HG02870 (cell line): ENCODE data around the gene WNT8A.
"Not testable (repeated sequence)": the region's sequence is repeated elsewhere in the genome, so short reads cannot be mapped to it uniquely, and the experiment has no call there.

Experiments used
- ATAC-seq: cut with Tn5 transposase; IDR thresholded peaks from one replicate; pipeline ENCODE4 v1.9.1; 2021; ENCODE audit warnings: mild to moderate bottlenecking, moderate library complexity; ENCODE audit not compliant: unreplicated experiment

Gene WNT8A, protein sequence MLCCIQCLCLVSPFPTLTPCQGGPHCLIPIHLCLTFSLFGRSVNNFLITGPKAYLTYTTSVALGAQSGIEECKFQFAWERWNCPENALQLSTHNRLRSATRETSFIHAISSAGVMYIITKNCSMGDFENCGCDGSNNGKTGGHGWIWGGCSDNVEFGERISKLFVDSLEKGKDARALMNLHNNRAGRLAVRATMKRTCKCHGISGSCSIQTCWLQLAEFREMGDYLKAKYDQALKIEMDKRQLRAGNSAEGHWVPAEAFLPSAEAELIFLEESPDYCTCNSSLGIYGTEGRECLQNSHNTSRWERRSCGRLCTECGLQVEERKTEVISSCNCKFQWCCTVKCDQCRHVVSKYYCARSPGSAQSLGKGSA

DNA sequence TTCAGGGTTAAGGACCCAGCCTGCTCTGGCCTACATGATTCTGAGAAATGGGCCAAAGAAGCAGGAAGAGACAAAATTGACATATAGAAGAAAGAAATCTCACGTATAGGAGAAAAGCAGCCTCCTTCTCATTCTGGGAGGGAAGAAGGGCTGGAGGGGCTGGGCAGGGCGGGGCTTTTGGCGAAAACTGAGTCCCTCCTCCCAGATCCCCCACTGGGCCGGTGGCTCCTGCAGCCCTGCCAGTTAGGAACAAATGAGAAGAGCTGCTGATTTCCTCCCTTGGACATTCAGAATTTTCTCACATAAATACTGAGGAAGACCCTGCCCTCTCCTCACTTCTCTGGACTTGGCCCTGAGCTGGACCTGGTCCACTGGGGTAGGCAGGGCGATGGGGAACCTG lies at the start of gene WNT8A:
Gene WNT8A (plus strand): TSS at position 332 of the 400 bp plus-strand sequence. CDS start 95 bp downstream, outside the sequence.
- ATAC-seq = no peak

DNA sequence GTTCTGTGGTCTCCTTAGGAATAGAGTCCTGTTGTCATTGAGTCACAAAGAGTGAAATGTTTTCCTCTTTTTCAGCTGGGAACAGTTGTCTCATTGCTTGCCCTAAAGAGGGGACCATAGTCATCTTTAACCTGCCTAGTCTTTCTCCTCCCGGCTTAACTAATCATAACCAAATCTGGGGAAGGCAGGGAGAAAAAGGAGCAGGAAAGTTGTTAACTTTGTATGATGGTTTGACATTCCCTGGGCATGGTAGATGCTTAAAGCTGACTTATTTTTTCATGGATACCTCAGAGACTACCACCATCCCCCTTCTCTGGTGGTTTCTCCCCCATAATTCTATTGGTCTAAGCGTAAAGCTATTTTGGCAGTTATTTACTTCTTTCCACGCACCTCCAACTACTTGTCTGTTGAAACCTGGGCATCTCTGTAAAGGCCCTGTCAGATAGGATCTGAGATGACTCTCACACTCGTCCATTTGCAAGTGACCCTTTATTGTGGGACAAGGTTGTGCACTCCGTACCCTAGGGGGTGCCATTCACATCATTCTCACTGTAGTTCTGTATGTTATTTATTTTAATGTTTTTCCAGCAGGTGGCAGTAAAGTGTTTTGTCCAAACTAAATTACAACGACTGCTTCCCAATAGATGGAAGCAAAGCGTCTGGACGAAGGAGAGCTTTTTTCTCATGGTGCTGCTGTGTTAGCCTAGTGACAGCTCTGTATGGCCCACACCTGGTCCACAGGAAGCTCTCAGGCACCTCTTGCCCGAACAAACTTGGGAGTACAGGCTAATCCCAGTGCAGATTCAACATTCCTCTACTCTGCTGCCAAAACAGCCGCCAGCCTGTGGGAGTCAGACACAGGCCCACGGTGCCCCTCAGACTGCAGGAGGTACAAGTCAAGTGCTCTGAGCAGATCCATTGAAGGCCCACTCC lies 48.0 kb upstream of the WNT8A start:
- peak; percentile 34 for ATAC-seq

DNA sequence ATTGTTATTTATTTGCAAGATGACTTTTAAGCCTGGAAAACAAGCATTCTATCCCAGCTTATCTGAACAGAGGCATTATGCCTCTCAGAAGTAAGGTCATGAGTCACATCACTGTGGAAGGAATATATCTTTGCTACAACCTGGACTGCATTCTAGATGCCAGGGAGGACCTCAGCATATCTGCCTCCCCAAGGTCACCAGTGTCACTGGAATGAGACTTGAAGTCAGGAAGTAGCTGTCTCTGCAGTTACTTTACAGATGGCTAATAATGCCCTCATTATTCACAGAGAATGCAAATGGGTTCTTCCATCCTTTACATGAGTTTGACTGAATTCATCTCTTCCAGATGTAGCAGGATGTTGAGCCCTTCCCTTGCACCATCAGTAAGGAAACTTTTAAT lies 46.6 kb upstream of the WNT8A start:
- no peak for ATAC-seq

DNA sequence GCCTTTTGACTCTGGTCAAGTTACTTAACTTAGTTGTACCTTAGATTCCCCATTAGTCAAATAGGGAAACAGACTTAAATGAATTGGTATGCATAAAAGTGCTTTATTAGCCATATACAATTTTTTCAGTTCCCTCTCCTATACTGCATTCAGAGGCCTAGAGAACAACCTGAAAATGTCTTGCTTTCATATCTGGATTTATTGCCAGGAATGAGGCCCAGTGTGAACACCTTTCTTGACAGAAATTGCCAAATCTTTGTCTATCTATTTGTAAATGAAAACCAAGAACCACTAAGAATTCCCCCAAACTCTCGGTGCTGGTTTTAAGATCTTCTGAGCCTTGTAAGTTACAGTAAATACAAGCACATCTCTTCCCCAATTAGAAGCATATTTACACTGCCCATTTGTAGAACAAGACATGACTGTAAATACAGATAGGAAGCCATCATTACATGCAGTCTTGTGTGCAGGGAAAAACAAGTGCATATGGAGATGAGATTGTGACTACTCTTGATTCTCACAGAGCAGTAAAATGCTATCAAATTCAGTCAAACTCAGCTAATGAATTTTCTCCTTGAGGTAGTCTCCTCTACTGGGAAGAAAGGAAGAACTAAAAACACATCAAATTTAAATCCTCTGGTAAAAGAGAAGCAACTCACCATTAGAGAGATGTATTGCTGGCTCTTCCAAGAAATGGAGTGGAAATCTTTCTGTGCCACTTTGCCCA lies 45.8 kb upstream of the WNT8A start:
- ATAC-seq = peak; percentile 37

DNA sequence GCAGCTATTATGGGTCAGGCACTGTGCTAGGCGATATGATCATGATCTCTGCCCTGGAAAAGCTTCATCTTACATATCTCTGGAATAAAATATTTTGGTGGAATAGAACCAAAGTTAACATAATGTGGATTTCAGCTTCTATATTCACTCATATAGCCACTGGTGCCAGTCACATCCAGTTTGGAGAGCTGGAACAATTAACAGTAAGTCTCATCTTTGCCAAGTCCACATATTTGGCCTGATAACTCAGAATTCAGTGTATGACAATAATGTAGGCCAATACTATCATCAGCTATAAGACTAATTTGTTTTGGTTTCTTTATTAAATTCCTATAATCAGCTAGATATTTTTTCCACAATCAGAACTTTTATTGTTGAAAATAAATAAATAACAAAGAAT lies 45.0 kb upstream of the WNT8A start:
- ATAC-seq = no peak

DNA sequence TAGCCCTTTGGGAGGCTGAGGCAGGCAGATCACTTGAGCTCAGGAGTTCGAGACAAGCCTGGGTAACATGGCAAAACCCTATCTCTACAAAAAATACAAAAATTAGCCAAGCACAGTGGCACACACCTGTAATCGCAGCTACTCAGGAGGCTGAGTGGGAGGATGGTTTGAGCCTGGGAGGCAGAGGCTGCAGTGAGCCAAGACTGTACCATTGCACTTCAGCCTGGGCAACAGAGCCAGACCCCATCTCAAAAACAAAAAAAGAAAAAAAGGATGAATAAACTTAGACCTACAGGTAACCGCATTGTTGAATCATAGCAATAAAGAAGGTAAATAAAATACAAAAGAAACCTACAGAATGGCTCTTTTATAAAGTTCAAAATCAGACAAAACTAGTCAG lies 38.5 kb upstream of the WNT8A start:
- not testable (repeated sequence) for ATAC-seq

DNA sequence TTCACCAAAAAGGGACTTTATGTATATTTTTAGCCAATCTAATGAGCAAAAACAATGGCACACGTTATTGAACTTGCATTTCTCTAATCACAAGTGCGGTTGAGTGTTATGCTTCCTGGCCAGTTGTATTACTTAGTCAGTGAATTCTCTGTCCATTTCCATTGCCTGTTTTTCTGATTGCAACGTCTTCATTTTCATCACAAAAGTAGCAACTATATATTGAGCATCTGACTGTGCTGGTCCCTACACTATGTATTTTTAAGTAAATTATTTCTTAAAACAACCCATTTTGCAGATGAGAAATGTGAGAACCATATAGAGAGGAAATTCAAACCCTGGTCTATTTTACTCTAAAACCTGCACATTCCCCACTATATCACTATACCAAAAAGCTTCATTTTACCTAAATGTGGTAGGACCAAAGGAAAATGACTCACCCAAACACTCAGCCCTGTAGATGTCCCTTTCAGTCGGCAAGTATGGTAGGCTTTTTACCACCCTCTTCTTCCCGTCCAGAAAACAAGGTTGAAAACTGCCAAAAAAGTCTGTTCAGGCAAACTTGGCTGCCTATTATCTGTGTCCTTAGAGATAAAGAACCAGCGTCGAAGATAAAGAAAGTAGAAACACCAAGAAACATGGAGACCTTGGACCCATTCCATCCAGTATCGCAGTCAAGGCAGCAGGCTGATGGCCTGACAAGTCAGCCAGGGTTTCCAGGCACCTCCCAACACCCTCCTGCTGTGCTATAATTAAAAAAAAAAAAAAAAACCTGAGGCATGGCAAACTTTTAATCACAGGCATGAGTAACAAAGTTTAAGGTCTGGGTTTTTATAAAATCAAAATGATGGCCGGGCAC lies 32.2 kb upstream of the WNT8A start:
- no peak for ATAC-seq

DNA sequence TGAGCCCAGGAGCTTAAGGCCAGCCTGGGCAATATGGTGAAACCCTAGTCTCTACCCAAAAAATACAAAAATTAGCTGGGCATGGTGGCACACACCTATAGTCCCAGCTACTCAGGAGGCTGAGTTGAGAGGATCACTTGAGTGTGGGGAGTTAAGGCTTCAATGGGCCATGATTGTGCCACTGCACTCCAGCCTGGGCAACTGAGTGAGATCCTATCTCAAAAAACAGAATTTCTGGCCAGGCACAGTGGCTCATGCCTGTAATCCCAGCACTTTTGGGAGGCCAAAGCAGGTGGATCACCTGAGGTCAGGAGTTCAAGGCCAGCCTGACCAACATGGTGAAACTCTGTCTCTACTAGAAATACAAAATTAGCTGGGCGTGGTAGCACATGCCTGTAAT lies 31.1 kb upstream of the WNT8A start:
- not testable (repeated sequence) for ATAC-seq

DNA sequence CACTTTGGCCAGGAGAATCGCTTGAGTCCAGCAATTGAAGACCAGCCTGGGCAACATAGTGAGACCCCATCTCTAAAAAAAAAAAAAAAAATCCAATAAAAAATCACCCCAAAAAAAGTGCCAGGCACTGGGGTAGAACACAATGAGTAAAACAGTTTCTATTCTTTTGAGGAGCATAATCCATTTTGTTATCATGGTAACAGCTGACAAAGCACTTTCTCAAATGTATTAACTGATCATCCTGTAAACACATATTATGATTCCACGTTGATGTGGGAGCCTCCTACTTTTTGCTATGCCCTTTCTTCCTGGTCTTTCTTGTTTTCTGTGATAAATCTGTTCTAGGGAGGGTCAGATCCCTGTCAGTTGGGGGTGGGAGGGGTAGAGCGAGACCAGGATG lies 30.3 kb upstream of the WNT8A start:
- no peak for ATAC-seq

DNA sequence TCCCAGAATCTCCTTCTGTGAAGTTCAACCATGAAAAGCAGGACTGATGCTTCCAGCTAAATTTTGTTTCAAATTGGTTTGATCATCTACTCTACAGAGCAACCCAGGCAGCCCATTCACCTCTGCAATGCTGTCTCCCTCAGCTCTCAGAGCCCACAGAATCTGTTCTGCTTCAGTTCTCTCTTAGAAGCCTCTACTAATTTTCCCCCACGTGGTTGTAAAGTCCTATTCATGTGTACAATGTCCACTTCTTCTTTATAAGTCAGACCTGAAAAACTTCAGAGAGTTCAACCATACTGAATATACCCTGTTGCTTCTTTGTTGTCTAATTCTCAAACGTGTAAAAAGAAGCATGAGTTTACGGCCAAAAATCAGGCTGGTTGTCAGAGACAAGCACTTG lies 29.6 kb upstream of the WNT8A start:
- no peak for ATAC-seq

DNA sequence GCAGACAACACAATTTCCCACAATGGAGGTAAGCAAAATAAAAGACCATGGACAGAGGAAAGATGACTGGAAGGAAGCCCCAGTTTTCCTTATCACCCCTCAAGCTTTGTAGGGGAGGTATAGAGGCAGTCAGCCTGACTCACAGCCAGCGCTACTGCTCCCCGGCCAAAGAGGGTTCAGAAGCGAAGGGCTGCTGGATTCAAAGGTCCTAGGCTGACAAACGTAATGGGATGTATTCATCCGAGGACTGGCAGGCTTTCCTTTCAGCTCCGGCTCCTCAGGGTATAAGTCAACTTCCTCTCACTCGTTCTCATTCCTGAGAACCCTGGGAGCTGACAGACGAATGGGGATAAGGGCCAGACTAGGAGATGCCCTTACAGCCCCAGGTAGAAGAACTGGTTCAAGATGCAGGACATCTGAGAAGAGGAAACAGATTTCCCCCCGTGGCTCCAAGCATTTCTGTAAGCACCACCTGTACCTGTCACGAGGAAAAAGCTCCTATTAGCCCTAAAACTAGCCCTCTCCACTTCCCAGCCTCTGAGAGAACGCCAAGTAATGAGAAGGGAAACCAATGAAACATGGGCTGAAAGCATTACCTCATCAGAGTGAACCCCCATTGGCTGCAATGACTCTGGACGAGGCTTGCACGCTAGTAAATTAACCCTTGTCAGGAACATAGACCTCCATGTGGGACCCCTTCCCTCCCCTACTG lies 28.8 kb upstream of the WNT8A start:
- no peak for ATAC-seq

DNA sequence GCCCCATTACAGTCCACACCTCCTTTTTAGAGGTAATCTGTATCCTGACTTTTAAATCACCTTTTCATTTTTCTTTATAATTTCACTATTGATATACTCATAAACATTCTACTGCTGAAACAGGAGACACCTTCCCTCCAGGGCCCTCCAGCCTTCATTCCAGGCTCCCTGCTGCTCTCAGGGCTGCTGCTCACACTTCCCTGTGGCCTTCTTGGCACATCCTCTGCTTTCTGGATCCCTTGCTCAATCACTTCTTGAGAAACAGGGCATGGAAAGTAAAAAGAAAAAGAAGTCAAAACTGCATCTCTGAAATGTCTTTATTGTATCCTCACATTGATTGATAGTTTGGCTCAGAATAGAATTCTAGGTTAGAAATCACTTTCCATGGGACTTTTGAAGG lies 19.3 kb upstream of the WNT8A start:
- no peak for ATAC-seq

DNA sequence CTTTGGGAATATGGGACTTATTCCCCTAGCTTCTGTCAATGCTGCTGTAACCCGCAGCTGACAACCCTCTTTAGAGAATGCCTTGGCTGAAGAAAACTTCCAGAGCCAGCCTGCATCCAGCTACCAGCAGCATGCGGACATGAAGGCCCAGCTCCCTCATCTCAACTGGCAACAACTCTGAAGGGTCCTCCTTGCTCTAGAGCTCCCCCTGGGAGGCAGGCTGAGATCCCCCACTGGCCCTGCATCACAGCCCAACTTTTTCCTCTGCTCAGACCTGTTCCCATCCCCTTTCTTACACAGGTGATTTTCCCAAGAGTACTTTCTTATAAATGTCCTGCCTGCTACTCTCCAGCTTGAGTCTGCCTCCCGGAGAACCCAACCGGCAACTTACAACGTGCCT lies 18.7 kb upstream of the WNT8A start:
- no peak for ATAC-seq

DNA sequence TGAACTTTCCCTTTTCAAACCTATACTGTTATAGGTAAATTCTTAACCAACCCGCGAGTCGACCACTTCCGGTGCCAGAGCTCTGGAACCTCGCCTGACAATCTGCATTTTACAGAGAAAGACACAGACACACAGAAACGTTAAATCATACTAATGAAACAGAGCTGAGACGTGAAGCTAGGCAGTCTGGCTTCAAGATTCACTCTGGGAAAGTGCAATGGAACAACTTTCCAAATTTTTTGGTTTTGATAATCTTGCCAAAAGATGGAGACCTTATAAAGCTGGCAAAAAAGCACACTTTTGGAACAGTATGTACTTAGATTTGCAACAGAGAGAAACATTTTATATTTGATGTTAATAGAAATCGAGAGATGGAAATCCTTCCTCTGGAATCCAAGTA lies 15.9 kb upstream of the WNT8A start:
- no peak for ATAC-seq

DNA sequence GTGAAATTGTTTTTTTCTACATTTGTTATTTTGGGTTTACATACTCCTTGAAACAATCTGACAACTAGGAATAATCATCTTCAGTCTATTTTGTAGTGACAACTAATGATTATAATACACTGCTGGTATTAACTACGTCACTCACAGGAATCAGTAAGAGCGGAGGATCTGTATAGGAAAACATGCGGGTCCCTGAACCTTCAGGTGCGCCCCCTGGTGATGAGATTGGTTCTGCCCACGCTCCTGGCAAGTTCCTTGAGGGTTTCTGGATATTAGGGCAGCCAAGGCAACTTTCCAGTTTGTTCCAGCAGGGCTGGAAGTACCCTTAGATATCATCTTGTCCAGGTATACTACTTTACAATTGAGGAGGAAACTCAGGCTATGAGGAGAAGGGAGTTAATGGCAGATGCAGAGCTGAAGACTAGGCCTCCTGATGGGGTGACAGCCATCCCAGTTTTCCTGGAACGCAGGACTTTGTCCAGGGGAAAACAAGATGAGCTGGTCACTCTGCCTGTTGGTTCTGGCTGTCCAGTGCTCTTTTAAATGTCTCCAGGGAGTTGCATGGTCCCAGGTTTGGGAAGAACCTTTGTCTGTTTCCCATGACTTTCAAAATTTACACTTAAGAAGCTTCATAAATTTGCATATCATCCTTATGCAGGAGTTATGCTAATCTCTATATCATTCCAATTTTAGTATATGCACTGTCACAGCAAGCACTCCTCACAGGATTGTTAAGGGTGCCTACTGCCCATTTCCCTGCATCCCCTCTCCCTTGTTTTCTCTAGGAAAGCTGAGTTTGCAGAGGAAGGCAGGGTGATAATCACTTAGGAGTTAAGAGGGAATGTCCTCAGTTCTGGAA lies 14.9 kb upstream of the WNT8A start:
- ATAC-seq = no peak

DNA sequence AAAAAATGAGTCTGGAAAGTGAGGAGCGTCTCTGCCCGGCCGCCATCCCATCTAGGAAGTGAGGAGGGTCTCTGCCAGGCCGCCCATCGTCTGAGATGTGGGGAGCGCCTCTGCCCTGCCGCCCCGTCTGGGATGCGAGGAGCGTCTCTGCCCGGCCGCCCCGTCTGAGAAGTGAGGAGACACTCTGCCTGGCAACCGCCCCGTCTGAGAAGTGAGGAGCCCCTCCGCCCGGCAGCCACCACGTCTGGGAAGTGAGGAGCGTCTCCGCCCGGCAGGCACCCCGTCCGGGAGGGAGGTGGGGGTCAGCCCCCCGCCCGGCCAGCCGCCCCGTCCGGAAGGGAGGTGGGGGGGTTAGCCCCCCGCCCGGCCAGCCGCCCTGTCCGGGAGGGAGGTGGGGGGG lies 13.8 kb upstream of the WNT8A start:
- not testable (repeated sequence) for ATAC-seq

DNA sequence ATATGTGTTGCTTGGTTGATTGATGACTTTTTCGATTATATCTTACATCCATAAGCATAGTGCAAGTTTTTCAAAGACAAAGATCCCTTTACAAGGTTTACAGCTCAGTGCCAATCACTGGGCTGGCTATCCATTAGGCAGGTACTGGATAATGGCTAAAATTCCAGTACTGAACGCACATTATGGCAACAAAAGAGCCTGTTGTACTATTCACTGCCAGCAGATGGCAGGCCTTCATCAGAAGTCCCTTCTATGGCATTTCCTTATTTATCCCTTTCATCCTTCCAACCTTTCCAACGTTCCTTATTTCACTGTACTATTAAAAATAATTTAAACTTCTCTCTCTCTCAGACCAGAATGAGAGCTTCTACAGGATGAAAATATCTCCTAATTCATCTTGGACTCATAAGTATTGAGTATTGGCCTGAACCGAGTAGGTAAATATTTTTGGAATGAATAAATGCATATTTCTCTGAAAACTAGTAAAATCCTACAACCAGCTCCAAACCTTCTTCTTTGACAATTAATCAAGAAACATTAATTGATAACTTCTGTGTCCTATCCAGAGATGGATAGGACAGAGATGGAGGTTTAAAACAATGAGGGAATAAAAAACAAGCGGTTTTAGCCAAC lies 6.7 kb upstream of the WNT8A start:
- ATAC-seq = no peak

DNA sequence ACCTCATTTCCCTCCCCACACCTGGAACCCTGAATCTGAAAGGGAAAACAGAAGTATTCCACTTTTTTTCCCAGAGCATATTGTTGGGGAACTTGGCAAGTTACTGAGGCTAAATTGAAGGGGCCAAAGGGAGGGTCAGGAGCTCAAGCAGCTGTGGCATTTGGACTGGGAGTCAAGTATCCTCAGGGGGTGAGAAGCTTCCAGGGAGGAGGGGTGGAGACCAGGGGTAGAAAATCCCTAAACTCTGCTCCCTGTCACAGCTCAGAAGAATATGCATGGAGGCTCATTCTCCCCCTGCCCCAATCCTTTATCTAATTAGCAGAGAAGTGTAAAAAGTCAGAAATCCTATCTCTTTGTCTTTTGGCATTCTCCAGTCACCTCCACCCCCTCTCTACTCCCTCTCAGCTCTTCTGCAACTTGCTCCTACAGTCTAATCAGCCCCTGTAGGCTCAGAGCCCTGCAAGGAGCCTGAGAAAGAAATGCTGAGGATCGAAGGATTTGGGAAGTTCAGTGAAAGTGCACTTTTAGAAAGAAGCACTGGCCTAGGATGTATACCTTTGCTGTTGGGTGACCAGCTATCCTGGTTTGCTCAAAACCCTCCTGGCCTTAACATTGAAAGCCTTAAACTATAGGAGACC lies 5.7 kb upstream of the WNT8A start:
- ATAC-seq = no peak
